K562 (cell line): ENCODE measurements around the gene NAP1L2. TPM values are rescaled to one million over a fixed set of nuclear protein-coding genes. Genes with fewer than 3 reads are reported as not detected.

ENCODE experiments used
- ATAC-seq: fragments of 200-7000 bp; cut with Tn5 transposase; 3 replicates; pipeline ENCODE4 v1.9.1; 2020; ENCODE audit warnings: moderate library complexity
- BruUV-seq: library from RNA; stranded (reverse); fragments of 400-500 nt; replicated peaks from 2 replicates; lab custom pipeline; 2021; lab: Mats Ljungman, UMichigan
- CTCF ChIA-PET: fragments of 300-600 bp; formaldehyde crosslinking; extraction: SDS; loops from one replicate; lab custom pipeline; 2021; ENCODE audit warnings: low intra/inter-chr PET ratio; lab: Yijun Ruan, JAX
- POLR2A ChIA-PET: fragments of 300-600, 350-650 bp; sonication (Branson Sonifier 250); formaldehyde crosslinking; extraction: SDS; loops from one replicate; lab custom pipeline; 2021; ENCODE audit warnings: antibody characterized with exemption, inconsistent platforms; lab: Yijun Ruan, JAX
- DNase-seq, 4 experiments: peaks; one replicate each; pipeline versions ENCODE4 v3.0.0 to v3.0.0-alpha.2; 2011 to 2018; ENCODE audit warnings: low spot score in 3 of 4, mixed read lengths in 3 of 4; ENCODE audit errors: extremely low read depth in 1 of 4
- FAIRE-seq: peaks from 2 replicates; lab custom pipeline; 2011; peaks lifted over from hg19 to GRCh38; lab: Jason Lieb, UNC
- H2AFZ ChIP-seq: 2 replicates; pipeline ENCODE4 v1.6.0; 2011; ENCODE audit warnings: low read depth, low read length, control low read depth, inconsistent platforms
- H3K27ac ChIP-seq: fragments of 200-600 bp; 3 replicates; pipeline ENCODE4 v1.8.0; 2011; ENCODE audit warnings: low read depth, mild to moderate bottlenecking, control low read depth, inconsistent platforms, low read length, moderate library complexity, mixed read lengths; ENCODE audit errors: extremely low read depth
- H3K27me3 ChIP-seq, 2 experiments: fragments of 300-600 bp in 1 of 2; 2 replicates in 1 of 2; 3 replicates in 1 of 2; pipeline versions ENCODE4 v1.6.0 to v1.8.0; 2011; ENCODE audit warnings: inconsistent platforms in 2 of 2, low read length in 2 of 2, mild to moderate bottlenecking in 1 of 2, mixed read lengths in 1 of 2, moderate library complexity in 1 of 2; ENCODE audit not compliant: control insufficient read depth in 2 of 2, insufficient read depth in 2 of 2
- H3K36me3 ChIP-seq: fragments of 300-600 bp; 3 replicates; pipeline ENCODE4 v1.8.0; 2011; ENCODE audit warnings: mild to moderate bottlenecking, low read length, inconsistent platforms; ENCODE audit not compliant: control insufficient read depth, insufficient read depth
- H3K4me1 ChIP-seq, 2 experiments: fragments of 200-600 bp in 1 of 2; replicated peaks in 1 of 2; 2 replicates in 1 of 2; 3 replicates in 1 of 2; pipeline versions ENCODE4 v1.5.1 to v1.8.0; 2011; ENCODE audit warnings: inconsistent platforms in 2 of 2, low read length in 2 of 2, mild to moderate bottlenecking in 1 of 2, mixed read lengths in 1 of 2, moderate library complexity in 1 of 2; ENCODE audit not compliant: control insufficient read depth in 2 of 2, insufficient read depth in 2 of 2
- H3K4me2 ChIP-seq: 2 replicates; pipeline ENCODE4 v1.6.1; 2011; ENCODE audit warnings: low read length, control low read depth, inconsistent platforms, mixed read lengths; ENCODE audit not compliant: insufficient read depth
- H3K4me3 ChIP-seq: fragments of 200-600 bp; sonication (generic), shearing (Covaris generic); 2 replicates; pipeline ENCODE4 v1.5.1; 2016; ENCODE audit warnings: control low read depth, inconsistent platforms
- H3K79me2 ChIP-seq: fragments of 200-600 bp; 3 replicates; pipeline ENCODE4 v1.8.0; 2011; ENCODE audit warnings: low read length, inconsistent platforms; ENCODE audit not compliant: control insufficient read depth, insufficient read depth
- H3K9ac ChIP-seq, 2 experiments: 2 replicates each; pipeline versions ENCODE4 v1.6.0 to v1.6.1; 2011; ENCODE audit warnings: low read depth in 2 of 2, low read length in 2 of 2, control low read depth in 1 of 2, inconsistent platforms in 1 of 2, mild to moderate bottlenecking in 1 of 2, mixed read lengths in 1 of 2; ENCODE audit not compliant: insufficient read depth in 1 of 2
- H3K9me1 ChIP-seq: one replicate; pipeline ENCODE4 v1.6.0; 2011; ENCODE audit warnings: inconsistent platforms, mild to moderate bottlenecking, low read length, moderate library complexity; ENCODE audit not compliant: control insufficient read depth, insufficient read depth
- H3K9me3 ChIP-seq: replicated peaks from 2 replicates; pipeline ENCODE4 v1.5.1; 2011; ENCODE audit warnings: low read depth, low read length, inconsistent platforms; ENCODE audit not compliant: control insufficient read depth, insufficient read depth
- H4K20me1 ChIP-seq: replicated peaks from 2 replicates; pipeline ENCODE4 v1.6.1; 2011; ENCODE audit warnings: low read length, inconsistent platforms, mixed read lengths; ENCODE audit not compliant: control insufficient read depth, insufficient read depth
- CBX2 ChIP-seq: fragments of 200-600 bp; sonication (generic); IDR thresholded peaks from one replicate; pipeline ENCODE4 v1.6.1; 2012; ENCODE audit warnings: mild to moderate bottlenecking, low read length, inconsistent platforms; ENCODE audit not compliant: insufficient read depth, poor library complexity, severe bottlenecking
- ETV5 ChIP-seq: sonication (generic); formaldehyde crosslinking; IDR thresholded peaks from 2 replicates; pipeline ENCODE4 v1.4.0; 2020; ENCODE audit warnings: low read depth, mild to moderate bottlenecking, missing genetic modification reagents
- HMBOX1 ChIP-seq: sonication (generic); IDR thresholded peaks from 2 replicates; pipeline ENCODE4 v1.6.1; 2016
- USF1 ChIP-seq: sonication (generic); formaldehyde crosslinking; IDR thresholded peaks from 2 replicates; pipeline ENCODE4 v1.9.0; 2022; ENCODE audit warnings: mild to moderate bottlenecking, missing genetic modification reagents
- ZBTB2 ChIP-seq: fragments of 450-650 bp; IDR thresholded peaks from 2 replicates; pipeline ENCODE4 v1.6.1; 2016; ENCODE audit warnings: antibody characterized with exemption
- WGBS: fragments of 100-300 bp; shearing (Covaris generic); methylation state at CpG from one replicate; pipeline ENCODE4 v1.1.6; 2016; ENCODE audit warnings: low coverage, mixed read lengths; ENCODE audit not compliant: insufficient coverage; ENCODE audit errors: missing lambda C conversion rate; 5-methylcytosine and 5-hydroxymethylcytosine counted together
- in situ Hi-C: fragments of 300-500 bp; cut with MboI; formaldehyde crosslinking; loops from 4 replicates; pipeline ENCODE4 v1.15.0; 2018; ENCODE audit warnings: inconsistent platforms, mixed read lengths
- intact Hi-C: fragments of 100-400 bp; cut with micrococcal nuclease; formaldehyde crosslinking; loops from 2 replicates; pipeline ENCODE4 v1.14.2; 2022
- polyA plus RNA-seq, 8 experiments: library from polyadenylated mRNA; depleted of rRNA in 4 of 8; stranded (reverse) in 5 of 8; unstranded in 3 of 8; fragments of >200 nt; fragmentation: Nextera tagmentation in 2 of 8; fragmentation: Illumina TruSeq in 1 of 8; extraction: Ambion mirVana in 2 of 8; extraction: Trizol in 1 of 8; gene quantifications; 2 replicates each; pipeline versions ENCODE4 v1.2.1 to v1.2.3, GENCODE V29; 2011 to 2014; ENCODE audit warnings: inconsistent platforms in 1 of 8, missing spikeins in 1 of 8
- total RNA-seq, 7 experiments: library from RNA; depleted of rRNA in 6 of 7; stranded (reverse); fragments of >200 nt in 6 of 7; fragmentation: Illumina TruSeq in 2 of 7; extraction: Trizol in 2 of 7; gene quantifications; 2 replicates each; pipeline versions ENCODE4 v1.2.1 to v1.2.3, GENCODE V29; 2011 to 2021; ENCODE audit warnings: low replicate concordance in 1 of 7

Gene NAP1L2
- total and polyA plus RNA-seq, 9 of the 15 experiments (the other 6 are each of a cell fraction or from before 2014, with no cell fraction given) = 0.03 to 0.16 (median 0.05) TPM; not detected in 5

GRCh38 chrX:73215246-73215645 lies 595 bp upstream of the NAP1L2 start:
- Histone ChIP-seq H3K9me3 (no peaks in the 10 kb centered on the region), H3K4me3 (no peak overlapping the region), H3K27me3 (no peaks in the 10 kb centered on the region), H3K27ac (no peak overlapping the region), H3K9me1 (no peaks in the 10 kb centered on the region), H3K9ac (no peak overlapping the region), H4K20me1 (no peaks in the 10 kb centered on the region), H3K79me2 (no peaks in the 10 kb centered on the region), H3K4me2 (no peak overlapping the region), H2AFZ (no peak overlapping the region), H3K4me1 (no peaks in the 10 kb centered on the region), H3K36me3 (no peaks in the 10 kb centered on the region)
- 0% methylated on average over 8 of the region's 8 CpGs for WGBS
- intact Hi-C loops (no loop called here), in situ Hi-C loops (no loop called here)
- no peak for DNase-seq
- CTCF ChIA-PET = no interaction called here
- ATAC-seq = no peak
- no TSS peak for BruUV-seq
- TF ChIP-seq HMBOX1 (no peak), ETV5 (CRISPR knock-in tag) (no peak), USF1 (CRISPR knock-in tag) (no peak), CBX2 (no peak), ZBTB2 (no peak)
- FAIRE-seq = no peak
- POLR2A ChIA-PET = no interaction called here
